Stimulated activated CD8-positive, alpha-beta memory T cell treated with anti-CD3 and anti-CD28 coated beads, Interleukin-4, amount 100 ng/mL, for 48 hours (primary cell): ENCODE measurements around the gene ATG16L1.
"Not testable (repeated sequence)": the region's sequence is repeated elsewhere in the genome, so short reads cannot be mapped to it uniquely, and the experiment has no call there.

Experiments
- DNase-seq: peaks from one replicate; pipeline ENCODE4 v3.0.0-alpha.2; 2020

ATG16L1 gene

DNA sequence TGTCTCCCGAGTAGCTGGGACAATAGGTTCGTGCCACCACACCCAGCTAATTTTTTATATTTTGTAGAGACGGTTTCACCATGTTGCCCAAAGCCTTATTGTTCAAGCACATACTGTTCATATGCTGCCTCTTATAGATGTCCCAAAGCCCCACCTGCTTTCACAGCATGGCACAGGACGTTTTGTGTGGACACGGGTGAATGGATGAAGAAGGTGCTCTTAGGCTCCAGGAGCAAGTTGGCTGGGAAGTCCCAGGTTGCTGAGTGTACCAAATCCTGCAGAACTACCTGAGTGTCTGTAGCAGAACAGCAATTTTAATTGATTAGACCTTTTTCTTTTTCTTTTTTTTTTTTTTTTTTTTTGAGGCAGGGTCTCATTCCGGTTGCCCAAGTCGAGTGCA lies 45.6 kb downstream of the ATG16L1 start:
- no peak for DNase-seq

DNA sequence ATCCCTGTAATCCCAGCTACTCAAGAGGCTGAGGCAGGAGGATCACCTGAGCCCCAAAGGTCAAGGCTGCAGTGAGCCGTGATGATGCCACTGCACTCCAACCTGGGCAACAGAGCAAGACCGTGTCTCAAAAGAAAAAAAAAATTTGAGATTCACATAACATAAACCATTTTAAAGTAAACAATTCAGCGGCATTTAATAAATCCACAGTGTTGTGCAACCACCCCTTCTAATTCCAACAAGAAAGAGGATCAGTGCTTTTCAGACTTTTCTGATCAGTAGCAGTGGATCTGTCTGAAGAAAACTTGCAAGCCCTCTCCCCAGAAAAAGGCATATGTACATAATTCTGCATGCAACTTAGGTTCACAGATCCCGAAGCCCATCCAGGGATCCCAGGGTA lies 48.9 kb downstream of the ATG16L1 start:
- DNase-seq = no peak

DNA sequence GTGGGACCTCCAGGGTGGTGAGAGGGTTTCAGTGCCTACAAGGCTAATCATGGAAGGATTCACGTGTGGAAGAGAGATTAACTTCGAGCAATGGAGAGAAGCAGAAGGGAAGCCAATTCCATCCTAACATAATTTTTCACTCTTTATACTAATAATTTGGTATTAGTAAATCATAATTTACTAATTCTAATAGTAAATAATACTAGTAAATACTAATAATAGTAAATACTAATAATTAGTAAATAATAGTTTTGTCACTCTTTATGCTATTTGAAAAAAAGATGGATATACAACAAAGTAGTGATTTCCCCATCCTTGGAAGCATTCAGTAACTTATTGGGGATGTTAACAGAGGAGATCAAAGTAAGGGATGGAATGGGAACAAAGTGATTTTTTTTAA lies 49.8 kb downstream of the ATG16L1 start:
- no peak for DNase-seq

DNA sequence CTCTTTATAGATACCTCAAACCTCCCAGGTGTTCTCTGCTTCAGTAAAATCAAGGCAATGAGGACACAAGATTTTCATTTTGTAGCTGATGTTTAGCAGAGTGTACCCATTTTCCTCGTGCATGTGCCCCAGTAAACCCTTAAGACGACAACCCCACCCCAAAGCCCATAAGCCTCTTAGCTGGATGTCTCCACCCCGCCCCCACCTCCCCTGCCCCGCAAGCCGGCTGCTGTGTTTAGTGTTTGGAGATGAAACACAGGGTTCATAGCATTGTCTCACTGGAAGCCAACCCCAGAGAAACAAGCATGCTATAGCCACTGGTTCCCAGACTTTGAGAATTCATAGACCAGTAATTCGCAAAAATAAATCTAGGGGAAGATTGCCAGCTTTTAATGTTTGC lies 50.3 kb downstream of the ATG16L1 start:
- no peak for DNase-seq

DNA sequence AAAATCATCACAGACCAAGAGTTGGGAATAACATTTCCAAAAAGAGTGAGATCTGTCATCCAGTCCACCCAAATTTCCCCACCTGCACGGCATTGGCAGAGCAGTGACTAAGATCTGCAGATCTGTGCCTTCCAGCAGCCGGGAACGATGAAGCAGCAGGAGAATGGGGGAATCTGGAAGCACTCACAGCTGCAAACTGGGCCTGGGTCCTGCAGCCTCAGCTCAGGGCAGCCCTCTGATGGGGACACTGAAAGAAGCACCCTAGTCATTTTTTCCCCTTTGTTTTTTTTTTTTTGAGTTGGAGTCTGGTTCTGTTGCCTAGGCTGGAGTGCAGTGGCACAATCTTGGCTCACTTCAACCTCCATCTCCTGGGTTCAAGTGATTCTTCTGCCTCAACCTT lies 51.8 kb downstream of the ATG16L1 start:
- no peak for DNase-seq

DNA sequence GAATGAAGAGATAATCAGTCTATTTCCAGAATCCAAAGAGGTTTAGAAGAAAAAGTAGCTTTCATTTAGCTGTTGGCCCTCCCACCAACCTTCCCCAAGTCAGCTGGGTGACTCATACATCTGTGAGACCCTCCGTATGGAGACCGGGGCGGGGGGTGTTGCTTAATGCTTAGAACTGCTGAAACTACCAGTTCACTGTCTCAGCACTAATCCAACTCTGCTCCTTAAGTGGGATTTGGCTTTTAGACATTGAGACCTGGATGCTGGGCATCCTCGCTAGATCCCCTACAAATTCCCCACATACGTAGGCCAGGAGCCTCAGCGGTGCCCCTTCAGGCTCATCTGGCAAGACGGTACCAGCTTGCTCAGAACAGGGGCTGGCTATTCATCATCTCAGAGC lies 56.1 kb downstream of the ATG16L1 start, which contains the start of gene SAG:
TSS of gene SAG (plus strand) at position 252 of the 400 bp plus-strand sequence. CDS start 1,374 bp downstream, outside the sequence.
- no peak for DNase-seq

DNA sequence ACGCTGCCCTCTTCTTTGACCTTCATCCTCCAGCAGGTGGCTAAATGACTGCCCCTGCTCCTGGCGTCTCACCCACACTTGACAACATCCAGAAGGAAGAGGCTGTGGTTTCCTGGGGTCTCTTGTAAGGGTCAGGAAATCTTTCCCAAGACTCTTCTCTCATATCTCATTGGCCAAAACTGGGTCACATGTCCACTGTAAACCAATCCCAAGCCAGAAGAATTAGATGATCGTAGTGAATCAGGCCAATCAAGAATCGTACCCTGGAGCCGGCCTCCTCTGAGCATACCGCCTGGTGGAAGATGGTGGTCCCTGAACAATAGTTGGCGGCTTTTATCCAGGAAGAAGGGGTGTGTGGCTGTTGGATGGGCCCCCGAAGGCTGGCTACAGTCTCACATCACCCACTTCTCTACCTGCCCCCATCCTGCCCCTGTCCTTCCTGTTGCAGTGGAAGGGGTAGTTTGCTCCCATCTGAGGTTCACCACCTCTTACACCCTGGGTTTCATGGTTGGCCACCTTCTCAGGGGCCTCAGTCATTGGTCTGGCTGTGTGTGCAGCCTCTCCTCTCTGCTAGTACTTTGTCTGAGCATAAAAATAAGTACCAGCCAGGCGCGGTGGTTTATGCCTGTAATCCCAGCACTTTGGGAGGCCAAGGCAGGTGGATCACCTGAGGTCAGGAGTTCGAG lies 59.9 kb downstream of the ATG16L1 start:
- DNase-seq = no peak

DNA sequence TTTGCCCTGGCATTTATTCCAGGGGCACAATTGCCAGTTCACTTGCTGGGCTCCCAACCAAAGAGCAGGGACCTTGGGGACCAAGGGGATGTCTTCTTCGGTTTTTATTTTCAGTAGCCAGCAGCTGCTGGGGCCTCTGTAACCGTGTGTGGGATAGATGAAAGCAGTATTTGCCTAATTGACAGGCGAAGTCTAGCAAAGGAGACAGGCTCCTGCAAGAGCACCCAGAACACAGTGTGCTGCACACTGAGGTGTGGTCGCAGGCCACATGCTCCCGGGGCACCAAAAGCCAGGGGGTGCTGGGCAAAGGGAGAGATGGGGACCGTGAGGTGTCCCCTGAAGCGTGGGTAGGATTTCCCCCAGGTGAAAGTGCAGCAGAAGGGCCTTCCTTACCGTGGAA lies 61.4 kb downstream of the ATG16L1 start:
- DNase-seq = no peak

DNA sequence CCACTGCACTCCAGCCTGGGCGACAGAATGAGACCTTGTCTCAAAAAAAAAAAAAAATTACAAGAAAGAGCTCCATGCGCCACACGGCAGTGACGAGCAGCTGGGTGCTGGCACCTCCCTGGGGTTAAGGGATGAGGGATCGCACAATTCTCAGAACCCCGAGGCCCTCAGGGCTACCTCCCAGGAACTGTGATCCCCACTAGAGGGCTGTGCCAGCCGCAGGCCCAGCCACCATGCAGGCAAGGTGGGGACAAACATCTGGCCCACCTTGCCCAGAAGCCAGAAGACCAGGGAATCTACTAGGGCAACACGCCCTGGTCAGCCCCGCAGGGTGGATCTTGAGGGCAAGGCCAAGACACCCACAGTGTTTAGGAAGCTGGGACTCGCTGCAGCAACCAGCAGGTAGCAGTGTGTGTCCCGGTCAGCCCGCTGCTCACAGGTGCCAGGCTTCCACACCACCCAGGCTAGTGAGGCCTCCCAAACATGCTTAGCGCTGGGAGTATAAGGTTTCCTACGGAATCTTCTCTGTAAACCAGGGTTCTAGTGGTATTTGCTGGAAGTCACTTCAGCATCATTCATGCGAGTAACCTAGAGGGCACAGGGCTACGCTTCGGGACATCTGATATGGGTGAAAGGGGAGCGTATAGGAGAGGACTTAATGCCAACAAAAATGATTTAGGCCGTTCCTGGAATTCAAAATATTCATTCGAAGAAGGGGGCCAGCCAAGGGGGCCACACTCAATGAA lies 62.9 kb downstream of the ATG16L1 start:
- no peak for DNase-seq

DNA sequence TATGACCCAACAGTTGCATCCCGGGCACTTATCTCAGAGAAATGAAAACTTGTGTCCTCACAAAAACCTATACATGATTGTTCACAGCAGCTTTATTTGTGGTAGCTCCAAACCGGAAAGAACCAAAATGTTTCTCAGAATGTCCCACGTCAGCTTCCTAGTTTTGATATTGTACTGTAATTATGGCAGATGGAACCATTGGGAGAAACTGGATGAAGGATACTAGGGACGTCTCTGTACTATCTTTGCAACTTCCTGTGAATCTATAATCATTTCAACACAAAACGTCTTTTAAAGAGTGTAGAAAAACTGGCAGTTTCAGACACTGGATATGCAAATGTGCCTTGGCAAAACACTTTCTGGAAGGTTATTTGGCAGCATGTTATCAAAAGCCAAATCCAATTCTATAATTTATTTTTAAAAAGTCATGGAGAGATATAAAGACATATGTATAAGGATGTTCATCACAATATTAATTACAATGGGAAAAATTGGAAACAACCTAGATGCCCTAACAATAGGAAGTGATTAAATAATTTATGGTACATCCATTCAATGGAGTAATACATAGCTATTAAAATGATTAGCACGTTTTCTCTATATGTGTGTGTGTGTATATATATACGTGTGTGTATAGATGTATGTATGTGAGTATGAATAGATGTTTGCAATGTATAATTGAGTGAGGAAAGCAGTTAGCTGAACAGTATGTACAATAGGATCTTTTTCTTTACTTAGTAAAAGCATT lies 65.9 kb downstream of the ATG16L1 start:
- DNase-seq = no peak

DNA sequence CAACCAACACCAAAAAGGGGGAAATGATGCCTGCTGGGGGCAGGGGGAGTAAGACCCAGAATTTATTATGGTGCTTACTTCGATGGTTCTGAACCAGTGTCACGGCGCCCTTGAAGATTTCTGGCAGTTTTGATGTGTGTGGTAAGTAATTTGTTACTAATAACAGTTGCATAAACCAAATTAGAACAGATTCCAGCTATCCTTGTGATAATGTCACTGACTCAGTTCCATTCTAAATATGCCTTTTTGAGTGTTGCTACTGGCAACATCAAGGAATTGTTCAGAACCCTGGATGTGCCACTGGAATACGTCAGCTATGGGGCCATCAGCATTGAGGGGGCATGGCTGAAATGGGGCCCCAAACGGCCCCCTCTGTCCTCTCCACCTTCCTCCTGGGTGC lies 67.8 kb downstream of the ATG16L1 start:
- DNase-seq = no peak

DNA sequence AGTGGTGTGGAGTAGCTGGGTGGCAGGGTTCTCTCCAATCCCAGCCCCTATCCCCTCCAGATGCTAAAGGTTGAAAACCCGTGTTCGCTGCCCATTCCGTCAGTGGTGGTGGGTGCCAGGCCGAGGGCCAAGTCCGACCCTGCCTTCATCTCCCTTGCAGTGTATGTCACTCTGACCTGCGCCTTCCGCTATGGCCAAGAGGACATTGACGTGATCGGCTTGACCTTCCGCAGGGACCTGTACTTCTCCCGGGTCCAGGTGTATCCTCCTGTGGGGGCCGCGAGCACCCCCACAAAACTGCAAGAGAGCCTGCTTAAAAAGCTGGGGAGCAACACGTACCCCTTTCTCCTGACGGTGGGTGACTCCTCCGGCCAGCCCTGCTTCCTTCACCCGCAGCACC lies 69.0 kb downstream of the ATG16L1 start:
- DNase-seq = no peak

DNA sequence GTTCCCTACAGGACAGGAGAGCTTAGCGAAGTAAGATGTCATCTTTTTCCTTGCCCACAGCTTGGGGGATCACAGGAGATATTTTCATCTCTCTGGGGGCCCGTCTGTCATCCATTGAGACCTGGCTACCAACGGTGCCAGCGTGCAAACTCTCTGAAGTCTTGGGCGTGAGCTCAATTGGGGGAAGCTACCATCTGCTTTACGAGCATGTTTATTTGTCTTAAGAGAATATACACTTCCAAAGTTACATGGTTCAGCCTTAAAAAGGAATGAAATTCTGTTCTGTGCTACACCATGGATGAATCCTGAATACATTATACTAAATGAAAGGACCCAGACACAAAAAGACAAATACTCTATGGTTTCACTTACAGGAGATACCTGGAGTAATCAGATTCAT lies 69.7 kb downstream of the ATG16L1 start:
- no peak for DNase-seq

DNA sequence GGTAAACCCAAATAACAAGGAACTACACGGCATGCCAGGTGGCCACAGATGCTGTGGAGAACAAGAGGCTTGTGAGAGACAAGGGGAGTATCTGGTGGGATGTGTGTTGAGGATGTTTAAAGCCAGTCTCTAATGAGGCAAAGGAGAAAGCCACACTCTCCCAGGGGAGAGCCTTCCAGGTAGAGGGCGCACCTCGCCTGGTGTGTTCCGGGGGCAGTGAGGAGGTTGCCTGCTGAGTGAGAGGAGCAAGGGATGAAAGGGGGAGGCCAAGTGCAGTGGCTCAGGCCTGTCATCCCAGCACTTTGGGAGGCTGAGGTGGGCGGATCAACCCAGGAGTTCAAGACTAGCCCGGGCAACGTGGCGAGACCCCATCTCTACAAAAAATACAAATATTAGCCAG lies 72.4 kb downstream of the ATG16L1 start:
- no peak for DNase-seq

DNA sequence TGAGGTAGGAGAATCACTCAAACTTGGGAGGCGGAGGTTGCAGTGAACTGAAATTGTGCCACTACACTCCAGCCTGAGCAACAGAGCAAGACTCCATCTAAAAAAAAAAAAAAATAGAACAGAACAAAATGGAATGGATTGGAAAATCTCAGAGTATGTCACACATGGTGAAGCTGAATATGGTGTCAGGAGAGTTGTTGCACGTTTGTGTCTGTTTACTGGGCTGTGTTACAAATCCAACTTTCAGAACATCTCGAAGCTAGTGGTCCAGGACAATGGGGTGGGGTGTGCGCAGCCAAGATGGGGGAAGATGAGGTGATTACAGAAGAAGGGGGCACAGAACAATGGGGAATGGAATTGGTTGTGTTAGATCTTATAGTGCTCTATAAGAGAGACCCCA lies 73.8 kb downstream of the ATG16L1 start:
- no peak for DNase-seq

DNA sequence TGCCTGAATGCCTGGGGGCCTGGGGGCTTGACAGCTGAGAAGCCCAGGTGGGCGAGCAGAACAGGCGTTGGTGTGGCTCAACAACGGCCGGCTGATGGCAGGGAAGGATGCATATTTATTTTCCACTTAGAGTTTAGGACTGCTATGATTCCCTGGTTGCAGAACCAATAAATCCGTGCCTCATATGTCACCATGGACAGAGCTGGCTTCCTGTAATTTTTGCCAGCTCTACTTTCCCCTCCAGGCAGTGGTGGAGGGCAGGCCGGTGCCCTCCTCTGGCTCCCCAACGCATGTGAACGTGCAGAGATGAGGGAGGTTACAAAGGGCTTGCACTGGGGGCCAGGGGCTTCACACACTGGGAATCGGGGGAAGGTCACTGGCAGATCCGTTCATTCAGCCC lies 74.3 kb downstream of the ATG16L1 start:
- DNase-seq = no peak

DNA sequence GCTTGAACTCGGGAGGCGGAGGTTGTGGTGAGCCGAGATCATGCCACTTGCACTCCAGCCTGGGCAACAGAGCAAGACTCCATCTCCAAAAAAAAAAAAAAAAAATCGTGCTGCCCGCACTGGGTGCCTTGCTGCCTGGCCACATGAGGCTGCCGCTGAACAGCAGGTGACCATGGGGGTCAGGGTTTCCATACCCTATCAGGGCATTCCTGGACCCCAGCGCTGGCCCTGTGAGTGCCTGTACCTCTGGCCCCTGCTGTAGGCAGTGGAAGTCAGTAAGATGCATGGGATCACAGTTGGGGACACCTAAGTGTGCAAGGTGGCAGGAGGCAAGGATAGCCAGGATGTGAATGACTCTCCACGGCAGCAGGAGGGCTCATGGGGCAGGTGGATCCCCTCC lies 75.0 kb downstream of the ATG16L1 start:
- DNase-seq = no peak

DNA sequence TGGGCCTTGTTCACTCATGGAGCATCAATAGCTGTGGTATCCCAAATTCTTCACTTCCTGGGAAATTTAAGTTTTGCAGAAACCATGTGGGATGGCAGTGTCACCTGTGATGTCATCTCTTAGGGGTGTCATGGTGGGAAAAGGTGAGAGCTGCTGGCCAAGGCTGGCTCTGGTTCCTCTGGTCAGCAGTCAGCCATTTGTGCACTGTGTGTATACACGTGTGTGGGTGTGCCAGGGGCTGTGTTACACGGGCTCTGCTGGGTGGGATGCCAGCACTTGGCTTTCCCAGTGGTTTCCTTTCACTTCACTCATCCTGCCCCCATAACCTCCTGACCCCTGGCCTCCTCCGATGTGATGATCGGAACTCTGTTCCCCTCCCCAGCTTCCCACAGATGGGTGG lies 77.4 kb downstream of the ATG16L1 start:
- DNase-seq = no peak

DNA sequence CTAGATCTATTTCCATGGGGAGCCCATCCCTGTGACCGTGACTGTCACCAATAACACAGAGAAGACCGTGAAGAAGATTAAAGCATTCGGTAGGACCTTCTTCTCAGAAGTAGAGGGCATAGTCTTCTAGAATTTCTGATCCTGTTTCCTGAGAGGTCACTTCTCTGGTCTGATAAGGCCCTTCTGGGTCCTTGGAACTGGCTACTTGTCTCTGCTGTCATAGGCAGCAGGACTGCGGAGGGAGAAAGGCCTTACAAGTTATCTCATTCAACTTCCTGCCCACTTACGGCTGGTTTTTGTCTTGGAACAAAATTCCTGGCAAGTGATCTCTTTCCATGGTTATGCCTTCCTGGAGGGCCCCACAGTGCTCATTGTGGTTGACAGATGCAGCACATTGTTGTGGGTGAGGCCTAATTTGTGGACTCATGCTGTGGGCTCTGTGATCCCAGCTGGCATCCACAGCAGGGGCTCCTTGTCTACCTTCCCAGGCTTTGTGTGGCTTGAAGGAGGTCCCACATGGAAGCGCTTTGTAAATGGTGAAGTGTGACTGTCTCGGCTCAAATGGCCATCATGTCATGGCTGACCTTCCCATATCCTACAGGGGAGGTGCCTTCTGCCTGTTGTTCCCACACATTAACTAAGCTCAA lies 78.1 kb downstream of the ATG16L1 start:
- DNase-seq = no peak

DNA sequence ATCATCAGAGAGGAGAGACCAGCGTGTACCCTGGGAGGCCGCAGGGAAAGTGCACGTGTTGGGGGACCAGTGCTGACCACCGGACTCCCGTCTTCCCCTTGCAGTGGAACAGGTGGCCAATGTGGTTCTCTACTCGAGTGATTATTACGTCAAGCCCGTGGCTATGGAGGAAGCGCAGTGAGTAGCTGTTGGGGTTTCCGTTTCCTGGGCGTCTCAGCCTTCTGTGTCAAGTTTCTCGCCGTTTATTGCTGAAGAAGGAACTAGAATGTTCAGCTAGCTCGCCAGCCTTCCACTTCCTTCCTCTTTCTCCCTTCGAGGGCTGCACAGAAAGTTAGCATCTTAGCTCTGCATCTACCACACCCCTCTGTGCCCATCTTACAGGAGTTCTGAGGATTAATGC lies 80.1 kb downstream of the ATG16L1 start:
- peak; percentile 71 for DNase-seq

DNA sequence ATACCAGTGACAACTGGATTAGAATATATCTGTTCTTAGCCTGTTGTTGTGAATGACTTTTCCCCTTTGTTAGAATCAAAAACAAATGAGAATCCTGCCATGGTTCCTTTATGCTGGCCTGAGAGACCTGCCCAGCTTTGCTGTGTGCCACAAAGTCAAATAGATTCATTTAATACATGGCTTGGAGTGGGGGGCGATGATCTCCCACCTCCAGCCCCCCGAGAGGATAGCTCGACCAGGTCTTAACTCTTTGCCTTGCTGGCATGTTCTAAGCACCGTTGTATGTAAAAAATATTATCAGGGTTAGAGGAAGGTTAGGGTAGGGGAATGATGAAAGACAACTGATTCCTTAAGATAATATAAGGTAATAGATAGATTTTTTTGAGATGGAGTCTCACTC lies 80.7 kb downstream of the ATG16L1 start:
- DNase-seq = no peak

DNA sequence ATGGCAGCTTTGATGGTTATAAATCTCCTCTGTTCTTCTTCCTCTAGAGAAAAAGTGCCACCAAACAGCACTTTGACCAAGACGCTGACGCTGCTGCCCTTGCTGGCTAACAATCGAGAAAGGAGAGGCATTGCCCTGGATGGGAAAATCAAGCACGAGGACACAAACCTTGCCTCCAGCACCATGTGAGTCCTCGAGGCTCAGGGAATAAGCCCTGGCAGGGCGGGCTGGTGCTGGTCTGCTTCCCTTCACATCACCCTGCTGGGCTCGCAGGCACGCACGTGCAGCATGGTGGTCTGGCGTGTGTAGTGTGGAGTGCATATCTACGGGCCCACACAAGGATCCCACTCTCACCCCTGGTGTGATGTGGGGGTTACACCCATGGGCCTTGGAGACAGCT lies 83.4 kb downstream of the ATG16L1 start:
- no peak for DNase-seq

DNA sequence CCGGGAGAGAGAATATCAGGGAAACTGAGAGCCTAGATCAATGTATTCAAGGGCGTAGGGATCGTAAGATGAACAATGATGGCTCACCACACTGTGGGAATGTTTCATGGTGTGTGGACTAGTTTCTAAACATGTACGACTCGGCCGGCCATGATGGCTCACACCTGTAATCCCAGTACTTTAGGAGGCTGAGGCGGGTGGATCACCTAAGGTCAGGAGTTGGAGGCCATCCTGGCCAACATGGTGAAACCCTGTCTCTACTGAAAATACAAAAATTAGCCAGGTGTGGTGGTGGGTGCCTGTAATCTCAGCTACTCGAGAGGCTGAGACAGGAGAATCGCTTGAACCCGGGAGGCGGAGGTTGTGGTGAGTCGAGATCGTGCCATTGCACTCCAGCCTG lies 84.6 kb downstream of the ATG16L1 start:
- DNase-seq = not testable (repeated sequence)

DNA sequence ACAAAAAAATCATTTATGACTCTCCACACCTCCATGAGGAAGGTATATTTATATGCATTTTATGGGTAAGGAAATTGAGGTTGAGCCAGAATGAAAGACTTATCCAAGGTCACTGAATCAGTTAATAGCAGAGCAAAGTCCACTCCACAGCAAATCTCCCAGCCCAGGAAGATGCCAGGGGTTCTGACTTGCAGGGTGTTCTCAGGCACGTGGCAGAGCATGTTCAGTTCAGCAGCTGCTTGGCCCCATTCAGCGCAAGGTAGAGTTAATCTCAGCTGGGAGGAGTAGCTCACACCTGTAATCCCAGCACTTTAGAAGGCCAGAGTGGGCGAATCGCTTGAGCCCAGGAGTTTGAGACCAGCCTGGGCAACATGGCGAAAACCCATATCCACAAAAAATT lies 85.1 kb downstream of the ATG16L1 start:
- no peak for DNase-seq
